NCI-H2171 treated with DMSO at 0.1 percent for 48 hours (cell line): ENCODE data around the gene IFNGR1.
"Not testable (repeated sequence)": the region's sequence is repeated elsewhere in the genome, so short reads cannot be mapped to it uniquely, and the experiment has no call there.

Source experiments
- DNase-seq: peaks from one replicate; lab custom pipeline; 2025; lab: John Stamatoyannopoulos, UW

IFNGR1 gene

DNA sequence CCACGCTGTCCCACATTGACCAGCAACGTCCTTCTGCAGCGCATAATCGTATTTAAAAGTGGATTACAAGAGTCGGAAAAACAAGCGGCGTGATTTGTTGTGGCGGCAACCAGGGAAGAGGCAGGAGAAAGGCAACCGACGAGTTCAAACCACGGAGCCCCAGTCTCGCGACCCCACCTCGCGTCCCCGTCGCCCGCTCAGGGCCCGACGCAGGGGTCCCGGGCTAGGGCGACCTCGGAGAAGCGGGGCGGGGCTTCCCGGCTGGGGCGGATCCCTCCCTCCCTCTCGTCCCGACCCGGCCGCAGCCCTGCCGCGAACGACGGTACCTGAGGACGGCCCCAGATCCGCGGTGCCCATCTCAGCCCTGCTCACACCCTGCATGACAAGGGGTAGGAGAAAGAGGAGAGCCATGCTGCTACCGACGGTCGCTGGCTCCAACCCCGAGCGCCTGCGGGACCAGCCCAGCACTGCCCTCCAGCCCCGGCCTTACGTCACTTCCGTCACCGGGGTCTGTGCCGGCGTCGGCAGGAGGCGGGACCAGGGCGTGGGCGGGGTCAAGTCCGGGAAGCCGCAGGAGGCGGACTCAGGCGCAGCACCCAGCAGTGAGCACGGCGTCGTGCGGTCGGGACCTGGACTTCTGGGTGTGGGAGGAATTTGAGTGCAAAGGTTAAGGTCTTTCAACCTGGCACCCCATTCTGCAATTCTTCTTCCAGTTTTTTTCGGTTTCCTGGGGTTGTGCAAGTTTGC, at the start of gene IFNGR1:
Gene IFNGR1 (minus strand): TSS at position 469 of the 747 bp plus-strand sequence. CDS start 58 bp downstream, at position 411.
- peak; percentile 87 for DNase-seq

DNA sequence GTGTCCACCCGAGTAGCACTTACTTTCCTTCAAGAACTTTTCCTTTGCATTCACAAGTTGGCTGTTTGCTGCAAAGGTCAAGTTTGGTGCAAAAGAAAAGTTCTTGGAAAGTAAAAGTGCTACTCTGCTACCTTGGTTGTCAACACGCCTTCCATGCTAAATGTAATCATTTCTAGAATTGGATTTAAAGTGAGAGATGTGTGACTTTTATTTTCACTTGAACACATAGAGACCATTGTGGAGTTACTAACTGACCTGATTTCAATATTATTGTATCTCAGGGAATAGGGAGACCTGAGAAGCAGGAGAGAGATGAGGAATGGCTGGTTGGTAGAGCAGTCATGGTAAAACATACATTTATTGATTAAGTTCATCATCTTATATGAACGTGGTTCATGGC, 49.7 kb upstream of the IFNGR1 start:
- DNase-seq: no peak

DNA sequence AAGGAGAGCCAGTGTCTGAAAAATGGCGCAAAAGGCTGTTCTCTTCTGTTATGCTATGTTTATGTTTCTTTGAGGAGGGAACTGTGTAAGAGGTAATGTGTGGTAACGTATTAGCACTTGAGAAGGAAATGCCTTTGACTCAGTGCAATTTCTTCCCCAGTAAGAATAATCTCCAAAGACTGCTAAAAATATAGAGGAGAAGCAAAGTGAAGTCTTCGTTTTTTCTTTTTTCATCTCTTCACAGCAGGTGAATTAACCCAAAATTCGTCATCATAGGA, 47.1 kb upstream of the IFNGR1 start:
- DNase-seq: no peak

DNA sequence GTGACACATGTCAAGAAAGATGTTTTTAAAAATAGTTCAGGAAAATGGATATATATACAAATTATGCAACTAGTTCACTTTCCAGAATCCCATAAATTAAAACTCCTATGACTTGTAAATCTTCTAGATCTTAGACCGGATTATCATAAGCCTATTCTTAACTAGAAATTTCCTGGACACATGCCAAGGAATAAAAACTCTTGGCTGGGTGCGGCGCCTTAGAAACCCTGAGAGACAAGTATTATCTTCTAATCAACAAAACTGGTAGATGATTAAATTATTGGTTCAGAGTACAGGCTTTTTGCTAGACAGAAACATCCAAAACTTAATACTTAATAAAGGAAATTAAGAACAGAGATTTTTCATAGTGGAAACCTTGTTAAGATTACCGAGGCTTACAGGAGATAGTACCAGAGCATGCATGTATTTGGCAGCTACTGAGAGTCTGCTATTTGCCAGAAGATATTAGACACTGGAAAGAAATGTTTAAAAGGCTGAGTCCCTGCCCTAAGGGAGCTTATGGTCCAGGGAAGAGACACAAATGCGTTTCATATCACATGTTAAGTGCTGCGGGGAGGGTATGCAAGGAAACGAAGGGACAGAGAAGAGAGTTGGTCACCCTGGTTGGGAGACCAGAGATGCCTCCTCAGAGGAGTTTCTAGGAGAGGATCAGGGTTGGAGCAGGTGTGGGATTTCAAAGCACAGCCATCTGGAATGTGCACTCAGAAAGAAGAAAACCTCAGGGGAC, 46.5 kb upstream of the IFNGR1 start:
- peak; percentile 60 for DNase-seq

DNA sequence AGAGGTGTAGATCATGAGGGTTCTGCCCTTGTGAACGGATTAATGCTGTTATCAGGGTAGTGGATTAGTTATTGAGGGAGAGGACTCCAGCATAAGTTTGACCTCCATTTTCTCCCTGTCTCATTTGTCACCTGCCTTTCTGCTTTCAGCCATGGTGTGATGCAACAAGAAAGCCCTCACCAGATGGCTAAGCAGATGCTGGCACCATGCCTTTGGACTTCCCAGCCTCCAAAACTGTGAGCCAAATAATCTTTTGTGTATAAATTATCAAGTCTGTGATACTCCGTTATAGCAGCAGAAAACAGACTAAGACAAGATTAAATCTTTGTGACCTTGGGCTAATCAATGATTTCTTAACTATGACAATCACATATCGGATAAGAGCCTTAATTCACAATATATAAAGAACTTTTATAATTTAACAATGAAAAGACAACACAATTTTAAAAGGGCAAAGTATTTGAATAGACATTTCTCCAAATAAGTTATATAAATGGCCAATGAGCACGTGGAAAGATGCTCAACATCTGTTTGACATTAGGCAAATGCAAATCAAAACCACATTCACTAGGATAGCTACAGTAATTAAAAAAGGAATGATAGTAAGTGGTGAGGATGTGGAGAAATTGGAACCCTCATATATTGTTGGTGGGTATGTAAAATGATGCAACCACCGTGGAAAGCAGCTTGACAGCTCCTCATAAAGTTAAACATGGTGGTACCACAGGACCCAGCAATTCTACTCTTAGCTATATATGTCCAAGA, 45.3 kb upstream of the IFNGR1 start:
- peak; percentile 31 for DNase-seq

DNA sequence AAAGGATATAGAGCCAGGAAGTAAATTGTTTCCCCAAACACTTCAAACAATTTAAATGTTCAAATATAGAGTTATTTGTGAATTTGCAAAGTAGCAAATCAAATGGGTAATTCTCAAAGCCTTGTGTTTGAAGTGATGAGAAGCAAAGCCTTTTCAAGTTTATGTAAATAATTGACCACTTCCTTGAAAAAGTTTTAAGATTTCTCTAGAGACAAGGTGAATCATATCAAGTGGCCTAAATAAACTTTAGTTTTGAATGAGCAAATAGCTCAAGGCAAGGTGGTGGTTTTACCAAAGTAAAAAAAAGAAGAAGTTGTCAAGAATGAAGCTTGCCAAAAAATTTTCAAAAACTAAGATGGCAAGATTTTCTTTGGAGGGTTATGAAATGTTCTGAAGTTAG, 42.6 kb upstream of the IFNGR1 start:
- no peak for DNase-seq

DNA sequence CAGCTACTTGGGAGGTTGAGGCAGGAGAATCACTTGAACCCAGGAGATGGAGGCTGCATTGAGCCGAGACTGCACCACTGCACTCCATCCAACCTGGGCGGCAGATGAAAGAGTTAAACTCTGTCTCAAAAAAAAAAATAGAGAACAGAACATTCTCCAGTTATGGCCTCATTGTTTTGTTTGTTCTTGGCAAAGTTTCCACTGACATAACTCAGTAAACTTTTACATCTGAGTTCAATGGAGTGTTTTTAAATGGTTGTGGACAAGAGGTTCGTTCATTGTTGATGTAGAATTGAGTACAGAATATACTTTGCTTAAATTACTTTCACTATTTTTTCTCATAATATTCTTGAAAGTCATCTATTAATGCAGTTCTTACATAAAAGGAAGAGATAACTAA, 42.2 kb upstream of the IFNGR1 start:
- DNase-seq: no peak

DNA sequence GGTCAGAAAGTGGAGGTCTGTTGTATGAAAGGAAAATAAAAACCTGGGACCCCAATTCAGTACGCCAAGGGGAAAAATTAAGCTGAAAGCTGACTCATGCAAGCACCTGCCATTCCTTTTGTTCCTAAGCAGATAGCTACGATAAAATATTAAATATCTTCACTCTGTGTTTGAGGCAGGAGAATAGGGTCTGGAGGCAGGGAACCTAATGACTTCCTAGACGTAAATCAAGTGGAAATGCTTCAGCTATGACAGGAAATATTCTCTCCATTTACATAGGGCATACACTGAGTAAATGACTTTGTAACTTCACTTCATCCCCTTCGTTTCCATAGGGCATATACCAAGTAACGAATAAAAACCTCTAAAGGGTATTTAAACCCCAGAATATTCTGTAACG, 41.0 kb upstream of the IFNGR1 start:
- no peak for DNase-seq

DNA sequence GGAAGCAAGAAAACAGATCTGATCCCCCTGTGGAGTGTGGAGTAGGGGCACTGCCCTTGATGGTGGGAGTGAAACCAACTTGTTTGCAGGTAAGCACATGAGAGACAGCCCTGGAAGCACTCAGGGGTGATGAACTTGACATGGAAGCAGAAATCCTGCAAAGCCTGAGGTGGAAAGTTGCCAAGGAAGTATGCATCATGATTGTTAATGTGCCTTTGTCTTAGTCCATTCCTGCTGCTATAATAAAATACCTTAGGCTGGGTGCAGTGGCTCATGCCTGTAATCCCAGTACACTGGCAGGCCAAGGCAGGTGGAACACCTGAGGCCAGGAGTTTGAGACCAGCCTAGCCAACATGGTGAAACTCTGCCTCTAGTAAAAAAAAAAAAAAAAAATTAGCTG, 40.2 kb upstream of the IFNGR1 start:
- DNase-seq: no peak

DNA sequence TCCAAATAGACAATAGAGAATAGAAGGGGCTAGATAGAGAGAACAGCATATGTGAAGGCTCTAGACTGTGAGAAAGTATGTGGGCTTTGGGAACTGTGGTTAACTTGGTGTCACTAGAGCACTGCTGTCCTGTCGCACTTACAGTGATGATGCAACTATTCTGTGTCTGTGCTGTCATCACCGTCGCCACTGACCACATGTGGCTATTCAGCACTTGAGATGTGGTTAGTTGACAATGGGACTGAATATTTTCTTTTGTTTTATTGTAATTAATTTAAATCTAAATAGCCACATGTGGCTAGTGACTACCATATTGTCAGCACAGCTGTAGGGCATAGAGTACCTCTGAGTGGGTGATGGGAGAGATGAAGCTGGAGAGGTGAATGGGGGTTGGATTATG, 39.0 kb upstream of the IFNGR1 start:
- DNase-seq: no peak

DNA sequence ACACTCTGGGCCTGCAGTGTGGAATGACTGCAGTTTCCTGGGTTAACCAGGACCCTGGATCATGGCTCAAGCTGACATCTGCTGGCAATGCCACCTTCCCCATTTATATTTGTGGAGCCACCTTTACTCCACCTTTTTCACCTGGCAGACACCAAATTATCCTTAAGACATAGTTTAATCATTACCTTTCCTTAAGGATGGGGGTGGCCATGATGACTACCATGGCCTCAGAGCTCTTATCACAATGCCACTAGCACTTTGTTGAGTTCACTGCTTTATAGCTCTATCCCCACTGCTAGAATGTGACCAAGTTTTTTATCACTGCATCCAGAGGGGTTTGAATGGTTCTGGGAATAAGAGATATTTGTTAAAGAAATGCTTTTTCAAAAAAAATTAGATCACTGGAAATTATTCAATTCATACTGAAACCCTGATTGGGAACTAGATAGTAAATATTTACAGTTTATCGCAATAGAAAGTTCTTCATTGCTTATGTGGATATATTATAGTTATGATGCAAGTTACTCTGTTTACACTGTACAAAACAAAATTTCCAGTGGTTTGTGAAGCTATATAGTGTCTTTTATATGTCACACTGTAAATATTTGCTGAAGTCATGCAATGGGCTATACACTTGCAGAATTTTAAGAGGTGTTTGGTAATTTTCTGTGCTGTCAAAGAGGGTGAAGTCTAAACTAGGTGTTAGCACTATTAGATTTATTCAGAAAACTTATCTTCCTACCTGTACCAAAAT, 37.3 kb upstream of the IFNGR1 start:
- DNase-seq: no peak

DNA sequence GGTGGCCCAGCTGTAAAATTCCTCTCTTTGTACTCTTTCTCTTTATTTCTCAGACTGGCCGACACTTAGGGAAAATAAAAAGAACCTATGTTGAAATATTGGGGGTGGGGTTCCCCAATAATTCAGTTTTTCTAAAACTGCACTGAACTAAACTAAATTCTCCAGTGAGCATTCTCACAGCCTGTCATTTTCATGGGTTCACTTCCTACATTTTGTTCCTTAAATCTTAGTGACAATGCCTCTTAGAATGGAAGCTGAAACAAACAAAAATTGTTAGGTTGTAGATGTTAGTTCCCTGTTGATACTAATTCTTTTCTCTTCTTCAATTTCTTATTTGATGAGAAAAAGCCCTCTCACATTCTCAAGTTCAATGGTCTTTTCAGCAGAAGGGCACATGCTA, 35.8 kb upstream of the IFNGR1 start:
- no peak for DNase-seq

DNA sequence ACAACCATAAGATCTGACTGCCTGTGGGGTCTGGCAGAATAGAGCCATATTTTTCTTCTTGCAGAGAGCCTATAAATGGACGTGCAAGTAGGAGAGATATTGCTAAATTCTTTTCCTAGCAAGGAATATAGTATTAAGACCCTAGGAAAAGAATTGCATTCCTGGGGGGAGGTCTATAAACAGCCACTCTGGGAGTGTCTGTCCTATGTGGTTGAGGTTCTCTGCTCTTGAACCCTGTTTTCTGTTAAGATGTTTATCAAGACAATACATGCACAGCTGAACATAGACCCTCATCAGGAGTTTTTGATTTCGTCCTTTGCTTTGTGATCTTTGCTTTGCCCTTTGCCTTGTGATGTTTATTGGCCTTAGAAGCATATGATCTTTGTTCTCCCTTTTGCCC, 35.2 kb upstream of the IFNGR1 start:
- not testable (repeated sequence) for DNase-seq

DNA sequence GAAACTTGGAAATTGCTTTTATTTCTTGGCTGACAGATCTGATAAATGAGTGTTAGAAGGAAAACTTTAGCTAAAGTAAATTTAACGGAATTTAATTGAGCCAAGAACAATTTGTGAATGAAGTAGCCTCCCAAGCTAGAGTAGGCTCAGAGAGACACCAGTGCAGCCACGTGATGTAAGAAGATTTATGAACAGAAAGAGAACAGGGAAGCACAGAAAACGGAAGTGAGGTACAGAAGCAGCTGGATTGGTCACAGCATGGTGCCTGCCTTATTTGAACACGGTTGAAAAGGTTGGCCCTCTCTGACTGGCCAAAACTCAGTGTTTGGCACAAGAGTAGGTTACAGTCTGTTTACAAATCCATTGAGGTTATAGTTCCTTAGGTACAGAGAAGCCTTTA, 29.5 kb upstream of the IFNGR1 start:
- no peak for DNase-seq

DNA sequence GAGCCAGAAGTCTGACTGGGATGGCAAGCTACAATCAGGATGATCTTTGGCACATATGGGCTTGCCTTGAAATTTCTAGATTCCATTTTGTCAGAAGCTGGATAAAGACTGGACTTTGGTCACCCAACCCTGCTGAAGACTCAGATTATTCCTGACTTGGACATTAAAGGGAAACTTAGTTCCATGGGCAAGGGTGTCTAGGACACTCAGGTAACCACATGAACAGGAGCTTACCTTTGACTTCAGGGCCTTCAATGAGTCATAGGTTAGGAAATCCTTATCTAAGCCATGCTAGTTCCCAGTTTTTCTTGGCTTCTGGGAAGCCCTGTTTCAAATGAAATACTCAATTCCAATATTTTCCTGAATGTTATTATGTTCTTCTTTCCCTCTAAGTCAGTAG, 28.5 kb upstream of the IFNGR1 start:
- no peak for DNase-seq

DNA sequence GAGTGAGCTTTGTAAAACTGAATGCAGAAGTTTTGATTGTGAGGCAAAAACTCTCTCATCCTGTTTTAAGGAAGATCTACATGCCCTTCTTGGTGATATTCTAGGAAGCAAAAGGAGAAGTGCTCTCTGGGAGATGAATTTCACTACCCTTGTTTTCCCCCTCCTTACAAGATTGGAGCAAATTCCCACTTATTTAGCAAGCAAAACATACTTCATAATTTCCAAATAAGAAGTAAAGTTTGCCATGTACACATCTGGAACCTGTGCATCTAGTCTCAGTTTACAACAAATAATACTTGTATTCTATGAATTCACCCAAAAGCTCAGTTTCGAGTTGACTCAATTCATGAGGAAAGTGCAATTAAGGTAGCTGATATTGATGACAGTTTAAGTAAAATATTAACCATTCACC, 27.6 kb upstream of the IFNGR1 start:
- DNase-seq: no peak

DNA sequence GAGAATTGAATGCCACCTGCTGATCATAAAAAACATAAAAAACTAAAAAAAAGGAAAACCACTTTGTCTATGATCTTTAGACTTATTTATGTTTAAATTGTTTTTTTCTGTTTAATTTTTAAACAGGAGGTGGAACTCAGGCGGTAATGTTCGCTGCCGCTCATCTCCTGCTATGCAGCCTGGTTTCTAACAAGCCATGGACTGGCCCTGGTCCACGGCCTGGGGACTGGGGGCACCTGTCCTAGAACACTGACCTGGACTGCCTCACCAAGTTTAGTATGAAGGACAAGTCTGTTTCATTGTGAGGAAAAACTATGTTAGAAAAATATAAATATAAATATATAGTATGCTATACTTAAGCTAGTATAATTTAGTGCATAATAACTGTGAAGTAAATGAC, 27.0 kb upstream of the IFNGR1 start:
- no peak for DNase-seq

DNA sequence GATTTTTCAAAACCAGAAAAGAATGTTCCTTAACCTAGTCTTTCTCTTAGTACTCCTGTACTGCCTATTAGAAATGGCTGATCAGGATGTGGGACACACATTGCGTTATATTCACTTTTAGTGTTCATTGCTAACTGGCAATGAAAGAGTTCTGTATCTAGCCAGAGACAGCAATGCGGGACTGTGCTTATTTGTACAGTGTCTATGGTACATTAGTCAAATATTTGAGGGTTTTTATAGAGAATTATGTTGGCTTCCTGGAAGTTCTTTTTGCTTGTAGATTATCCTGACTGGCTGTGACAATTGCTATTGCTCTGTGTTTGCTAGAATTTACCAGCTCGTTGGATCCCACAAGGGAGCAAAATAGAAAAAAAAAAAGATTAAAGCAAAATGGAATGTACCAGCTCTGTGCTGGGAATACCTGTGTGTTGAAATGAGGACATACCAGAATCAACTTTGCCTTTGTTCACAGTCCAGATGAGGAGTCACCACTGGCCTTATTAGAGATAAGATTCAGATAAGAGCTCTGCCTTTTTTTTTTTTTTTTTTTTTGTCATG, 22.4 kb upstream of the IFNGR1 start:
- DNase-seq: no peak

DNA sequence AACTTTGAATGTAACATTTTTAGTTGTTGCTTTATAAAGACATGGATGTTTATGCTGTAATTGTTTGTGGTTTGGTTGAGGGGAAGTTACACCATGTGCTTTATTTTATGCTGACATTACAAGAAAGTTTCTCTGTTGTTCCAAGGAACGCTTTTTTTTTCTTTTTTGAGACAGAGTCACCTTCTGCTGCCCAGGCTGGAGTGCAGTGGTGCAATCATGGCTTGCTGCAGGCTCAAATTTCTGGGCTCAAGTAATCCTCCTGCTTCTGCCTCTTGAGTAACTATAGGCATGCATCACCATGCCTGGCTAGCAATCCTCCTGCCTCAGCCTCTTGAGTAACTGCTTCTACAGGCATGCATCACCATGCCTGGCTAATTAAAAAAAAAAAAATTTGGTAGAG, 21.0 kb upstream of the IFNGR1 start:
- DNase-seq: no peak

DNA sequence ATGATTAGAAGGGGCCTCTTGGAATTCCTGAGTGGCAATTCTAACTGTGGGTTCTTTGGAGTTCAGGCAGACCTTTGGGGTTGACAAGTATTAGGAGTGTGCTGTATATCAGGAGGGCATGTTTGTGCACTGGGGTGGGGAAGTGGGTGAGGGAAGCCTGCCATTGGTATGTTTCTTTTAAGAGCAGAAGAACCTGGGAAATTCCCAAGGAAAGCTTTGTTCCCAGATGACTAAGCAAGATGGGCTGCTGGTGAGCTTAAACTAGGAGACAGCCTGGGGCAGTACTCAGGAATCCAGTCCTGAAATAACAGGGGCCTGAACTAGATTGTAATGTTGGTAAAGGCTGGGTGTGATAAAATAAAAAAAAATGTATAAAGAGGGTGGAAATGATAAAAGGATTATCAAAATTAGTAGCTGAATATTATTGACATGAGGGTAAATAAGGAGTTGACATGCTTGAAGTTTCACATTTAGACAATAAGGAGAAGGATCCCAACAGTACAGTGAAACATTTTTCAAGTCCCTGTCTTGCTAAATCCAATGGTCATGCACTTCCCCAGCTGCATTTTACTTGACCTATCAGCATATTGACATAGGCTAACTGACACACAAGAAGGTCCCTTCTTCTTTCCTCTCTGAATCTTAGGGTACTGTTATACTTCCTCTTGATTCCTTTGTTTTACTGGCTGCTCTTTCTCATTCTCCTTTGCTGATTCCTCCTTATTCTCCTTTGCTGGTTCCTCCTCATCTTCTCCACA, 18.4 kb upstream of the IFNGR1 start:
- DNase-seq: no peak

DNA sequence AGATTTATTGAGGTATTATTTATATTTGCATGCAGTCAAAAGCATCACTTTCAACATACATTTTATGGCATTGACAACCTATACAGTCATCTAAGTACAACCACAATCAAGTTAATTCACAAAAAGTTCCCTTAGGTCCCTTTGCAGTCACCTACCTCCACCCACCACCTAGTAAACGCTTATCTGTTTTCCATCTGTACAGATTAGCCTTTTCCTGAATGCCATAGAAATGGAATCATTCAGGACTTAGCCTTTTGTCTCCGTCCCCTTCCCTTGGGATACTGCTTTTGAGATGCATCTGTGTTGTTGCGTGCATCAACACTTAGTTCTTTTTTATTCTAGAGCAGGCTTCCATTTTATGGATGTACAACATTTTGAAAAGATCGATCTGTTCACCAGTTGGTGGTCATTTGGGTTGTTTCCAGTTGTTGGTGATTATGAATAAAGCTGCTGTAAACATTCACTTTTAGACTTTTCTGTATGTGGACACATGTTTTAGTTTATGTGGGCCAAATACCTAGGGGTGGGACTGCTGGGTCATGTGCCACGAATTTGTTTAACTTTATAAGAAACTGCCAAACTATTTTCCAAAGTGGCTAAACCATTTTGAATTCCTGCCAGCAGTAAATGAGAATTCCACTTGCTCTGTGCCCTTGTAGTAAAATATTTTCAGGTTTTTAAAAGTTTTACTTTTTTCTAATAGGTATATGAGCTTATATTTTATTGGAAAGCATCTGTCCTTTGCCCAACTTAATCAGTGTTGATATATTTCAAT, 17.6 kb upstream of the IFNGR1 start:
- DNase-seq: no peak
